ENCODE data around the gene NCEH1. TPM values are rescaled to one million over a fixed set of nuclear protein-coding genes. Genes with fewer than 3 reads are reported as not detected.

NCEH1 gene
- total RNA-seq, 1 donor from 2014 or later, result 4.5 TPM

DNA sequence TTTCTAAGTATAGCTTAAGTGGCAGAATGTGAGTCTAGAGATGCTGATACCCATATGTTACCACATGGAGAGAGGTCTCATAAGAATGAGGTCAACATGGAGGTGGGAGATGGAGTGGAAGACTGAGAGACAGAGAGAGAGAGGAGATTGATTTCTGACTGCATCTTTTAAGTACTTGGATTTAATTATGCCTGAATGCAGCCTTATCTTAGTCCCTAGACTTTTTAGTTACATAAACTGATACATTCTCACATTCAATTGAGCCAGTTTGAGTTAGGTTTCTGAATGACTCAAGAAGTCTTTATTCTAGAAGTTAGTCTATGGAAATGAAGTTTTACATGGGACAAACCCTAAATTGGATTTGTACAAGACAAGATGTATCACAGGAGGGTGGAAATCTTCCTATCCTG lies 129.1 kb downstream of the NCEH1 start:
- H3K4me3 Mint-ChIP-seq, result no peak overlapping the region
- DNase-seq (no peak), ATAC-seq (ENCODE audit: low read depth) (no peak)
- no peaks in the 10 kb centered on the region for H3K36me3 Mint-ChIP-seq (ENCODE audit: low read depth)
- peaks cover 26% of the 10 kb centered on the region for H3K4me1 Mint-ChIP-seq
- no peaks in the 10 kb centered on the region for H3K9me3 Mint-ChIP-seq
- intact Hi-C loops (cut with micrococcal nuclease), result loop anchor here (5.0 kb wide), 1 partner anchor 34 kb away; no protein-coding TSS in a partner anchor
- no peaks in the 10 kb centered on the region for H3K27me3 Mint-ChIP-seq
- H3K27ac Mint-ChIP-seq, result no peak overlapping the region
- ChIA-PET POLR2A (no interaction called here), CTCF (no interaction called here)
- TF ChIP-seq, protein P1, sequence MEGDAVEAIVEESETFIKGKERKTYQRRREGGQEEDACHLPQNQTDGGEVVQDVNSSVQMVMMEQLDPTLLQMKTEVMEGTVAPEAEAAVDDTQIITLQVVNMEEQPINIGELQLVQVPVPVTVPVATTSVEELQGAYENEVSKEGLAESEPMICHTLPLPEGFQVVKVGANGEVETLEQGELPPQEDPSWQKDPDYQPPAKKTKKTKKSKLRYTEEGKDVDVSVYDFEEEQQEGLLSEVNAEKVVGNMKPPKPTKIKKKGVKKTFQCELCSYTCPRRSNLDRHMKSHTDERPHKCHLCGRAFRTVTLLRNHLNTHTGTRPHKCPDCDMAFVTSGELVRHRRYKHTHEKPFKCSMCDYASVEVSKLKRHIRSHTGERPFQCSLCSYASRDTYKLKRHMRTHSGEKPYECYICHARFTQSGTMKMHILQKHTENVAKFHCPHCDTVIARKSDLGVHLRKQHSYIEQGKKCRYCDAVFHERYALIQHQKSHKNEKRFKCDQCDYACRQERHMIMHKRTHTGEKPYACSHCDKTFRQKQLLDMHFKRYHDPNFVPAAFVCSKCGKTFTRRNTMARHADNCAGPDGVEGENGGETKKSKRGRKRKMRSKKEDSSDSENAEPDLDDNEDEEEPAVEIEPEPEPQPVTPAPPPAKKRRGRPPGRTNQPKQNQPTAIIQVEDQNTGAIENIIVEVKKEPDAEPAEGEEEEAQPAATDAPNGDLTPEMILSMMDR (IDR thresholded peaks at IDR 0.05), result no peak

DNA sequence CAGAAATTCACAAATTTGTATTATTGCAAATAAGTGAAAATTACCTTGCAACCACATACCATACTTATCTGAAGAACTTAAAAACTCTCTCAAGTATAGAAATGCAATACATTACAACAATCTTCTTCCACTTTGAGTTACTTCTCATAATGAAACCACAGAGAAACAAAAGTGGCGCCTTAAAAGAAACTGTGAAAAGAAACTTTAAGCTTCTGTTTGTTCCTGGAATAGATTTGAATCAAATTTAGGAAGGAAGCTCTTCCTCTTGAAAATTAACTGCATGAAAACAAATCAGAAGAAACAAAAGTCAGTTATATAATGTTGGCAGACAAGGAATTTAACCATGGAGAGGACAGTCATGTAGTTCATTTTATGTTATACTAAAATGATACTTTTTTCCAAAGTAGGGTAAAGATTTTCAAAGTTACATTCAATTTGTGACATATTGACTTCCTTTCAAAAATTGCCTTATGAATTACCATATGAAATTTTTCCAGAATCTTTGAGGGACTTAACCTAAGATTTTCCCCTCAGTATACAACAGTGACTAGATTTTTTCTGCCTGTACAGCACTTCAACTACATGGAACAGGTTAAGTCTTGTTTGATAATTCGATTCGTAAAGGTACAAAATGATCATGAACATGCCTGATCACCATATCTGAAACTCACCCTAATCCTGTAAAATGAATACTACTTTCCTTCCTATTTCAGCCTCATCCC lies 130.0 kb downstream of the NCEH1 start:
- POLR2A ChIA-PET, result no interaction called here
- CTCF ChIA-PET, result no interaction called here
- TF ChIP-seq, protein P1 (IDR thresholded peaks at IDR 0.05), result no peak
- H3K27me3 Mint-ChIP-seq, result no peaks in the 10 kb centered on the region
- no peak overlapping the region for H3K4me3 Mint-ChIP-seq
- no peak for ATAC-seq (ENCODE audit: low read depth)
- peak overlapping the region; percentile 14 for H3K27ac Mint-ChIP-seq
- intact Hi-C loops (cut with micrococcal nuclease), result loop anchor here (5.0 kb wide), 1 partner anchor 34 kb away; no protein-coding TSS in a partner anchor
- peaks cover 26% of the 10 kb centered on the region for H3K4me1 Mint-ChIP-seq
- no peak for DNase-seq
- H3K9me3 Mint-ChIP-seq, result no peaks in the 10 kb centered on the region
- H3K36me3 Mint-ChIP-seq (ENCODE audit: low read depth), result no peaks in the 10 kb centered on the region

Other genes with a start within 250 kb of the NCEH1 start
- 7.2 and 7.4 TPM in 2 replicates for gene TNFSF10, start 187.6 kb downstream of the NCEH1 start, total RNA-seq
- gene ECT2, start 39.7 kb upstream of the NCEH1 start, total RNA-seq, result 5.0 and 6.3 TPM in 2 replicates

All from activated B cell treated with CpG ODN at 0.5 μM for 24 hours (primary cell).